ENCODE measurements around the gene MICAL2. TPM values are rescaled to one million over a fixed set of nuclear protein-coding genes. Genes with fewer than 3 reads are reported as not detected.
A peak's percentile ranks its signal among the peaks of the same experiment; 100 is the strongest.

MICAL2 gene
- total RNA-seq, 1 donor from 2014 or later: 31.1 TPM

DNA sequence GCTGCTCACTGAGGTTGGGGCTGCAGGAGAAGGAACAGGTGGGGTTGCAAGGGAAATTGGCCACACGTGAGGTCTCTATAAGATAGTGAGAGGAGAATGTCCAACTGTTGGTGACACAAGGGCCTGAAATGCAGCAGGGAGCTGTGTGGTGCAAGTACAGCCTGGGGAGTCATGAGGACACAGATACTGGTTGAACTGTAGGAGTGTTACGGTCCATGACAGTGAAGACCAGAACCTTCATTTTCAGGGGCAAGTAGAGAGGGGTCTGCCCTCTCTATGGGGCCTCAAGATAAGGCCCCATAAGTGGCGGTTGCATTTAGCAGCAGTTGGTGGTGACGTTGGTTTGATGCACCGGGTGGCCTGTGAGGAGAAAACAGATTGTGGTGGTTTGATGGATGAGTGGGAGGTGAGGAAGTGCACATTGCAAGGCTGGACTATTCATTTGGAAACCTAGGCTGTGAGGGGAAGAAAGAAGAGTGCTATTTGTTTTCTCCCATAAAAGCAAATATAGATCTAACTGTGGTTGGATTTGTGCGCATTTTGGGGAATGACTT lies 39.4 kb downstream of the MICAL2 start:
- DNase-seq (ENCODE audit: low spot score): no peak

DNA sequence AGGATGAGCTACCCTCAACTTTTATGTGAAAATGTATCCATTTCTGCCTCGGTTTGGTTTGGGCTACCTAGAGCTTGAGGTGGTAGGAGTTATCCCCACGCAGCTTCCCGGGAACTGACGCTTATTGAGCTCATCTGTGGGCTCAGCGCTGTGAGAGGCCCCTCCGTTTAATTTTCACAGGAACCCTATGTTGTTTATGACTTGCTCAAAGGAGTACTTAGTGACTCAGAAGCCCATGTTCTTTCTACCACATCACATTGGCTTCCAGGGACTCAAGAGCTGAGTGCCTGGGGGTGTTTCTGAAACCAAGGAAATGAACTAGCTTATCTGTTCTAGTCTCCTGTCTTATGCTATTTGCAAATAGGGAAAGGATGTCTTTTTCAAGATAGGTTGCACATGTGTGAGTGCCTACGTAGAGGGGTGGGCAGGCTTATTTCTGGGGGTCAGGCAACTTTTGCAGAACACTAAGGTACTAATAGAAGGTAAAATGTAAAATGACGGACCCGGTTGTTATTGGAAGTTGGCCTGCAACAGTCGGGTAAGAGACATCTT lies 40.5 kb downstream of the MICAL2 start:
- DNase-seq (ENCODE audit: low spot score): no peak

DNA sequence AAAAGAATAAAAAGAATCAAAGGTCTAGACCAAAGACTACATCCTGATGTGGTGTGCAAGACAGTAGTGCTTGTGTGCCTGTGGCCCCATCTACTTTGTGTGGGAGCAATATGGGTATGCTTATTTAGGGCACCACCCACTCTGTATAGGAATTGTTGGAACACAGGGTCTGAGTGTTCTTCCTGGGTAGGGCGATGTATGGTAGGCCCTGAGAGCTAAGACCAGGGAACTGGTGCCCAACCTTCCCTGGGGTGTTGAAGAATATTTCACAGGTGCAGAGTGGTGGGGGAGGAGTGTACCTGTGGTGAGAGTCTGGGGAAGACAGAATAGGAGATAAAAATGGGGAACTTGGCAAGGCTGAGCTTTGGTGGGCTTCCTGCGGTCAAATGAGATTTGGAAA lies 41.9 kb downstream of the MICAL2 start:
- DNase-seq (ENCODE audit: low spot score): no peak

DNA sequence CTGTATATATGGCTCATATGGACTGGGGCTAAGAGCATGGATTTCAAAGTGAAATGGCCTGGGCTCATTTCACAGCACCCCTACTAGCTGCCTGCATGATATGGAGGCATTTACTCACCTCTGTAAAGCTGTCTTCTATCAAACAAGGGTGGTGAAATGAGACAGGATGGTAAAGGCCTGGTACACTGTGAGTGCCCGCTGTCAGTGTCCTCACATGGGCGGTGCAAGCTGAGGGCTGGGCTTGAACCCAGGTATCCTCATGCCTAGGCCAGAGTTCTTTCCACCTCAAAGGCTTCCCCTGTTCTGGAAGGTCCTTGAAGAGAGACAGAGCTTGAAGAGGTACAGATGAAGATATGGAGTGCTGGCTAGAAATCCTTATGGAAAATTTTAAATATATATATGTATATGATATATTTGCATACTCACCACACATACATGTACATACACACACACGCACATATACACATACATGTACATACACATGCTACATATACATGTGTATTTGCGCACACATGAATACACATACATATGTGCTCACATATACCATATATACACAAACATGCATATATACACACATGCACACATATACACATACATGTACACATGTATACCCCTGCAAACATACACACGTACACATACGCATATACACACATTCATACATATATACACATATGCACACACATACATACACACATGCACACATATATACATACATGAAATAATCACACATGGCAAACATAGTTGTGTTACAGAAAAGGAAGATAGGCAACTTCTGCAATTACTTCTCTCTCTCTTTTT lies 44.7 kb downstream of the MICAL2 start:
- DNase-seq (ENCODE audit: low spot score): peak; percentile 62

DNA sequence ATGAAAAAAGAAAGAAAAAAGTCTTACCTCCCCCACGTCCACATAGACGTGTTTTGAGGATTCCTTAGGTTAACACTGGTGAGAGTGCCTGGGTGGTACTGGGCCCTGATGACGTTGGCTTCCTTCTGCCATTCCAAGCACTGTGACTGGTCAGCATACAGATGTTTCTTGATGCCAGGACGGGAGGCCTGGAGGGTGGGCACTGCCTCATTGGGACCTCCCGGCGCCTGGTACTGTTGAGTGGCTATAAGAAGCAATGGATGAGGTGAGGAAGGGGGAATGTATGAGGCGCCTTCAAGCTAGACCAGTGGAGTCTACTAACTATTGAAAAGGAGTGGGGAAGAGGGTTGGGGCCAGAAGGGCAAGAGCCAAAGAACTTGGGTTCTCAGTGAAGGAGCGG lies 45.3 kb downstream of the MICAL2 start:
- no peak for DNase-seq (ENCODE audit: low spot score)

DNA sequence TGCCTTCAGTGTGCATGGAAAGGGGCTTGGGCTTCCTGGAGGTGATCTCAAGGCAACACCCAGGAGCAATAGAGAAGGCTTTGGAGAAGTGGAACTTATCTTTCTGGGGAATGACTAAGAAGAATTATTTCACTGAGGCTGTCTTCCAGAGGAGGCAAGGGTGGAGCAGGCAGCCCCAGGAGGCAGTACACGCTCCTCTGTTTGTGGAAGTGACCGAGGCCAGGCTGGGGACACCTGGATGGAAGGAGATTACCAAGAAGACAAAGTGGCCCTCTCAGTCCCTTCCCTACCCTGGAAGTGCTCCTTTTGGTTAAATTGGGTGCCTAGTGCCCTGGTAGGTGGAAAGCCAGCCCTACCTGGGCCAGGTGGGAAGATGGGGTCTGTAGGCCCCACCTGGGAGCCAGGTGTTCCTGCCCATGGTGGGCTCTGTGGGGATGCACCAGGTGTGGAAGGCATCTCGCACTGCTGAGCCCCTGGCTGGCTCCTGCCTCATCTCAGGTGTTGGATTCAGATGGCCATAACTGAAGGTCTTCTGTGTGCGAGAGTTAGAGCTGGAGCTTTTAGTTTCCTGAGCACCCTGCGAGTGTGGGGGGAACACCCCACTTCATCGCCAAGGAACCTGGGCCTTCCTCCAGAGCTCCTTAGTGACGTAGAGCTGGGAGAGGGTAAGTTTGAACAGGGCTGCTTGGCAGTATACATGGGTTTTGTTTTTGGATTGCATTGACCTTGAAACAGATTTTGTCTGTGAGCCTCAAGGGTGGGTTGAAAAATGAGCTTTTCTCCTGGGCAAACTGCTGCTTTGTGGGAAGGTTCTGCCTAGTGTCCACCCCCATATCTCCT lies 46.1 kb downstream of the MICAL2 start:
- no peak for DNase-seq (ENCODE audit: low spot score)

DNA sequence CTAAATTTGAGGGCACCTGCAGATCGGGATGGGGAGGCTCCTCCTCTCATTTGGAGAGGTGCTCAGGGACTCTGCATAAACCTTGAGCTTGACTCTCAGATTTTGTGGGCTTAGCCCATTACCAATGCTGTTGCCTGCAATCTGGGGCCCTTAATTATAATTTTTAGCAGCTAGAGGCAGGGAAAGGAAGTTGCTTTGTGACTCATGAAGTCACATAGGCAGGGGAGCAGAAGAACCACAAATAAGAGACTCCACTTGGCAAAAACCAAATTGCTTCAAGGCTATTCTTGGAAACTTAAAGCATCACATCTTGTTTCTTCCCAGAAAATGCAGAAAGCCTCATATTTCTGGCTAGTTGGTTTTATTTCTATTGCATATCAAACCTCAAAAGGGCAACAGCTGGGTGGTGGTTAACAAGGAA lies 46.9 kb downstream of the MICAL2 start:
- DNase-seq (ENCODE audit: low spot score): no peak

DNA sequence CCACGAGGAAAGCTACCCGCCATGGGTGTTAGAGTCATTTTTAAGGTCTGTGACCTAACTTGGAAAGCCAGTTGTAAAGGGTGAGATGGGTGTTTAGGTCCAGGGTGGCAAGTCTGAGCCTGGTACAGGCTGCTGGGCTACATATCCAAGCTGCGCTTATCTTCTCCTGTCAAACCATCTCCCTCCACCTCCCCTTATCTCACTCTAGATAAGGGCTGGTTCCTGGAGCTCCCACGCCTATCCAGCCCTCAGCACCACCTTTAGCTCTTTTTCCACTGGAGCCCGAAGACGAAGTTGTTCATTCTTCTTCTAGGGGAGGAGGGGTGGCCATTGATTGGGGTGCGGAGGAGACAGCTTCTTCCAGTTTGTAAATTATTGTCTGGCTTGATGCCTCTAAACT lies 48.5 kb downstream of the MICAL2 start:
- DNase-seq (ENCODE audit: low spot score): no peak

DNA sequence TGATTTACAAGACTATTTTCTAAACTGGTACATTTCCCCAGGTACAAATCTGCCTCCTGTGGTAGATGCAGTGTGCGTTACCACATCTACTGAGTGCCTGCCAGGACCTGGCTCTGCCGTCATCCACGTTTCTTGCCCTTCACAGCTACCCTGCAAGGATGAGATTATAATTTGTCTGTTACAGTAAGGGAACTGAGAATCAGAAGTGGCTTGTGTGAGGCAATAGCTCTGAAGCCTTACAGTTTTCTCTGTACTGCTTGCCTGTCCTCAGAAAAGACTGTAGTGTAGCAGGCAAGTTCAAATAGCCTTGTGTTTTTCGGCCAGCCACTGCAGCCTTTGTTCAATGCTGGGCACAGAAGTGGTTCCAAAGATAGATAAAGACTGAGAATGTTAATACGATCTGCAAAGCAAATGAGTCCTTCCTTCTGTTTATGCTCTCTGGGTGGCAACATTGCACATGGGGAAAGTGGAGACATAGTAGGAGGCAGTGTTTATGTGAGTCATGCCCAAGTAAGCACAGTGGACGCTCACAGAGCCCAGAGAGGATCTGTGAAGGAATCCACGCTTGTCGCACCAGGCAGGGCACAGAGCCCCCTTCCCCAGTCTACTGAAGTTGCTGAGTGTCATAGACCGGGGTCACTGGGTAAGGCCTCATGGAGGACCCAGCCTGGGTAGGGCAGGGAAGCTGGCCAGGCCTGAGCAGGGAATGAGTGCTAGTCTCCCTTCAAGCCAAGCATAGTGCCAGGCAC lies 49.1 kb downstream of the MICAL2 start:
- no peak for DNase-seq (ENCODE audit: low spot score)

DNA sequence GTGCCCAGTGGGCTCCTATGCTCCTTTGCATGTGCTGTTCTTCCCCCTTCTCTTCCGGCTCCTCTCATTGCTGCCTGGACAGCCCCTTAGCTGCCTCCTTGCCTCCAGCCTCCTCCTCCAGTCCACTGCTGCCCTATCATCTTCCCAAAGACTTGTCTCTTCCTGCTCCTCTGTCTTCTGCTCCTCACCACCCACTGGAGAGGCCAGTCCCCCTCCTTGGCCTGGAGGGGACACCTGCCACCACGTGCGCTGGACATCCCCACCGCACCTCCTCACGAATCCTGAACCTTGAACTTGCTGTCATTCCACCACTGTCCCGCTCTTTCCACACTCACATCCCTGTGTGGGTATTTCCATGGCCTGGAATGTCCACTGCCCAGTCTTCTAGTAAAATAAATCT lies 49.8 kb downstream of the MICAL2 start:
- DNase-seq (ENCODE audit: low spot score): no peak

DNA sequence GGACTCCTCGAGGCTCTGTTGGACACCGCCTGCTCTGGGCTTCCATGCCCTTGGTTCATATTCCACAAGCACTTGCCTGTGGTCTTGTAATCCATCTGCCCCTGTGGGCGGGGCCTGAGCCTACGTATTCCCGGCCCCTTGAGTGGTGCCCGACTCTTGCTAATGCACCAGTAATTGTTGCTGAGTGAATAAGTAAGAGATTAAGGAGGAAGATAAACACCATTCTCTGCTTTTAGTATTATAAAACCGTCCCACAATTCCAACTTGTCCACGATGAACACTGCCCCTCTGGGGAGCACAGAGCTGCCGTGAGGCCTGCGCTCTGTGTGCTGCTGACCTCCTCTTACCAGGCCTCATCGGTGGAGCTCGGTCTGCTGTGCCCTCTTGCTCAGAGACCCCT lies 50.3 kb downstream of the MICAL2 start:
- peak; percentile 72 for DNase-seq (ENCODE audit: low spot score)

DNA sequence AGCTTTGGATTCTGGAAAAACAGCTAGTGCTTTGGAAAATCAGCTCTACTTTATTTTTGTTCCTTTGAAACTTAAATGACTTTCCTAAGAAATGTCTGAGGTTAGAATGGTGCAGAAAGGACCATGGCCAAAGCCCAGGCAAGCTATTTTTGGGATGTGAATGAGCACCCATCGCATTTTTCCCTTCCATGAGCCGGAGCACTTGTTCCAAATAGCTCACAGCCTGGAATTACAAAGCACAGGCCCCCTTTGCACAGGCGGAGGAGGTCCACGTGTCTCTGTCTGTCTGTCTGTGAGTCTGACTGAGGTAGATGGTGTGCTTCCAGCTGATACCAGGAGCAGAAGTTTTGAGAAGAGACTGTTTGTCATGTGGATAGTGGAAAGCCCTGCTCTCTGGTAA lies 50.7 kb downstream of the MICAL2 start:
- peak; percentile 14 for DNase-seq (ENCODE audit: low spot score)

DNA sequence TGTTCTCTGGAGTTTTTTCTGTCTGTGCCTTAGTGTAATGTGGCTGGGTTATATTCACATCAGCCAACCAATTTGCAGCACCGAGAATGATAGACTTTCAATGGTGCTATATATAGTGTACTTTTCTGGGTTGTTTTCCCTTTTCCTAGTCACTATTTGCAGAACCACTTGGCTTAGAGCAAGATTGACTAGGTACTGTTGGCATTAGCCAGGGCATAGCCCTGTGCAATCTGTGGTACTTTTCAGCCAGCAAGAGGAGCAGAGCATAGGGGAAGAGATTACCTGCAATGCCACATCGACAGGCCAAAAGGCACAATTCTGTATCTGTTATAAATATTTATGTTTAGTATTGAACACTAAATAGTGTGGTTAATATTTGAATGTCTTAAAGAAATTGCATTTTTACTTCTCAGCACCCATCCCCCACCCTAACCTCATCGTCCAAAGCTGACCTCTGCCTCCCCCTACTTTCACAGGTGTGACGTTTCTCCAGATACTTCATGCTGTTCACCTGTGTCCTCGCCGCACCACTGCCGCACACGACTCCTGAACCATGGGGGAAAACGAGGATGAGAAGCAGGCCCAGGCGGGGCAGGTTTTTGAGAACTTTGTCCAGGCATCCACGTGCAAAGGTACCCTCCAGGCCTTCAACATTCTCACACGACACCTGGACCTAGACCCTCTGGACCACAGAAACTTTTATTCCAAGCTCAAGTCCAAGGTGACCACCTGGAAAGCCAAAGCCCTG lies 51.4 kb downstream of the MICAL2 start:
- peak; percentile 30 for DNase-seq (ENCODE audit: low spot score)

DNA sequence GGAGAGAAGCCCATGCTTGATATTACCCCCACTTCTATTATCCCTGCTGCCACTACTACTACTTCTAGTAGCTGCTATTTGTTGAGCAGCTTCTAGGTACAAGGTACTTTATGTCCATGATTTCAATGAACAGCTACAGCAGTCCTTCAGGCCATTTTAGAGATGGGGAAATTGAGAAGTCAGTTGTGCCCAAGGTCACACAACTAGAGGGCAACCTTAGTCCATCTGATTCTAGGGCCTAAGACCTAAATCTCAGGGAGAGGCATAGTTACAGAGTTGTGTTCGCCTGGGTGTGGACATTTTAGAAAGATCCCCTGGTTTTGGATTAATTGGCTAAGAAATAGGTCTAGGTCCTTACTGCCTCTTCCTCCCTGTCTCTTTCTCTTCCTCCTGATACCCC lies 52.3 kb downstream of the MICAL2 start:
- DNase-seq (ENCODE audit: low spot score): no peak

DNA sequence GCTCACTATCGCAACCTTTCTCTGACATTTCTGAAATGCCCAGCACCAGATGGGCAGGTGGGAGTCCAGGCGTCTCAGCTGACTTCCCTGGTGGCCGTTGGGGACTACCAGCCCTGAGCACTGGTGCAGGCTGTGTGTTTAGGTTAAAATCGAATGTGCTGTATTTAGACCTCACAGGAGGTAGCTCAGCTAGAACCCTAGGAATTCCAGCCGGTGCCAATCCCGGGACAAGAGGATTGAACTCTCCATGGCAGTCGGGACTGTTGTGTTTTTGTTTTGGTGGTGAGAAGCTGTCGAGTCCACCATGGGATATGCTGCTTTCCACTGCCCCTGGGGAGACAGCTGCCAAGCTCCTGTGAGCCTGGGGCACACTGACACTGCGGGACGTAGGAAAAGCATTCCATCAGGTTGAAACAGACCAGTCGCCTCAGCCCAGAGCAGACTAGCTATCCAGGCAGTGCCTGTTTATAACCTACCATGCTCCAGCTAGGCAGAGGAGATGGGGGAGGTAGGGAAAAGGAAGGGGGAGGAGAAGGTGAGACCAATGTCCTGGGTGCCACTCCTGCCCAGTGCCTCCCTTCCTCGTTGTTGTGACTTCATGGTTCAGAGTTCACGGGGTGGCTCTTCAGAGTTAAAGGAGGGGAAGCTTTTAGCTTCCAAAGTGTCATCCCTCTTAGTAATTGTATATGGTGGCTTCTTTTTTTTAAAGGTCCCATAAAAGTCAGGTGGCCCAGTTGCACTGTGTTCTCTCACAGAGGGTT lies 53.0 kb downstream of the MICAL2 start:
- peak; percentile 85 for DNase-seq (ENCODE audit: low spot score)

DNA sequence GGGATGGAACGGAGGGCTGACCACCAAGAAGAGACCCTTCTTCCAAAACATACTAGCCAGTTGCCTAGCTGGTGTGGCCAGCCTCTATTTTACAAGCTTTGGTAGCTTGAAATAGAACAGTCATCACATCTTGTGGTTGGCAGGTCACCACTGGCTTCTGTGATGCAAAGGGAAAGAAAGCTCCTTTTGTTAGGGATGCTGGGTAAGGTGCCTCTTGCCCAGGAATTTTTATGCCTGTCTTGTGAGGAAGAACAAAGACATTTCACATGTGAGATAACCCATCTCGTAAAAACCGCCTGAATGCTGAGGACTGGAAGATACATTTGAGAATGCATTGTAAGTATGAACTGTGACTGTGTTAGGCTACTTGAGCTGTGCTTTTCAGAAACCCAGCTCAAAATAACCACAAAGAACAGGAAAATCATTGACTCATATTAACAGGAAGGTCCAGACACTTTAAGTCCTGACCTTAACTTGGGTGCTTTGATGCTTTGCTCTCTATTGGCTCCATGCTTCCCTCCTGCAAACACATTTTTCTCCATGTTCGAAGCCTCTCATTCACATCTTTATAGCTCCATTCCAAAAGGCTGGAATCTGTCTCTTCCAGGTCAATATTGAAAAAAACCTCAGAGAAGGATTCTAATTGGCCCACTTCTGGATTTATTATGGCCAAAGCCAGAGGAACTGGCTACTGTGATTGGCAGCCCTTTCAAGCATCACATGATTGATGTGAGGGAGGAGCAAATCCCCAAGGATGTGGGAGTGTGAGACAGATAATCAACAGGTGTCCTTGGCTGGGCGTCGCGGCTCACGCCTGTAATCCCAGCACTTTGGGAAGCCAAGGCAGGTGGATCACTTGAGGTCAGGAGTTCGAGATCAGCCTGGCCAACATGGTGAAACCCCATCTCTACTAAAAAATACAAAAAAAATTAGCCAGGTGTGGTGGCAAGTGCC lies 53.9 kb downstream of the MICAL2 start:
- no peak for DNase-seq (ENCODE audit: low spot score)

DNA sequence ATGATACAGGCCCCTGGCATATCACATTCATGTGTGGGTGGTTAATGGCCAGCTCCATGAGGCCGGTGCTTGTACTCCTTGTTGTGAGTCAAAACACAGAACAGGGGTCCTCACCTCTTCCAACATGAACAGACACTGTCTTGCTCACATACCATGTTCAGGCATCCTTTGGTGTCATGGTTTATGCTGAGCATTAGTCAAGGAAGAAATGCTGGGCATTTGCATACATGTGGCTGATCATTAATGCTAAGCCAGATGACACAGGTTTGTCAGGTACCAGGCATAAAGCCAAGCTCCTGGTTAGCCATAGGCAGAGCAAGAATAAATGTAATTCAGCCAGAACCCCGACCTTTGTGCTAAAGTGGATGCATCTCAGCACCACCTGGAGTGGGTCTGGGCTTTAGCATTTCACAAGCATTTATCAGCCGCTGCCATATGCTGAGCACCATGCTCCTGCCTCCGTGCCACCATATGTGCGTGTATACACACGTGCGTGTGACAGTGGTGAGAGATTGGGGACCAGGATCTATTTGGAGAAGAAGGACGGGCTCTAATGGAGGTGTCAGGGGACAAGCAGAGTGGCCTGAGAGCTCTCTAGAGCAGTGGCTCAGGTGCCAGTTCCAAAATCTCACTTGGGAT lies 55.0 kb downstream of the MICAL2 start:
- DNase-seq (ENCODE audit: low spot score): no peak

Data from mesenteric fat pad (tissue), 1 donor.